ENCODE data around the gene CEP128. TPM values are rescaled to one million over a fixed set of nuclear protein-coding genes. Genes with fewer than 3 reads are reported as not detected.

CEP128 gene
- total RNA-seq, 4 donors from 2014 or later: 1.3 to 29.8 (median 11.9) TPM

DNA sequence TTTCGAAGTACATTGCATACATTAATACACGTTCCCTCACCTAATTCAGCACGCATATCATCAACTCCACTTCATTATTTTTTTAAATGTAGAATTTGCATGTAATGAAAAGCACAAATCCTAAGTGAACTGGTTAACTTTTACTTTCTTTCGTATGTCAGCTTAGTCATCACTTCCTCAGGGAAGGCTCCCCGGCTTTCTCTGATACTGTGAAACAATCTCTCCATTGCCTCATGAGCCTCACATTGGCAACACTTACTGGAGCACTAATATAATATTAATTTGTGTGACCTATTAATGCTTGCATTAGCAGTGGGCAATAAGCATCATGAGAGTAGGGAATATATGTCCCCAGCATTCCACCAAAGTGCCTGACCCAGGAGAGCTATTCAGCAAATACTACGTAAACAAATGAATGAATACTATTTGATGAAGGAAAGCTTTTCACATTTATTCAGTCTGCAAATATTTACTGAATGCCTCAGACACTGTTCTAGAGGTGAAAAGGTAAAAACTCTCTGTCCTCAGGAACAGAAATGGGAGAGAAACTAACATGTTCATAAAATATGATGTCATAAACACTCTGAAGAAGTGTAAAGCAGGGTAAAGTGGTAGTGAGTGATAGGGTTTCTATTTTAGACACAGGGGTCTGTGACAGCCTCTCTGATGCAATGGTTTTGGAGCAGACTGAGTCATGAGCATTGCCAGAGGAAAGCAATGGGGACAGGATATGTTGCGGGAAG is 402.7 kb downstream of the CEP128 start:
- no peak overlapping the region for H3K4me3 ChIP-seq
- H3K9me3 ChIP-seq: no peaks in the 10 kb centered on the region
- no peak for DNase-seq
- no peaks in the 10 kb centered on the region for H3K4me1 ChIP-seq
- no peaks in the 10 kb centered on the region for H3K36me3 ChIP-seq
- TF ChIP-seq, protein P1, sequence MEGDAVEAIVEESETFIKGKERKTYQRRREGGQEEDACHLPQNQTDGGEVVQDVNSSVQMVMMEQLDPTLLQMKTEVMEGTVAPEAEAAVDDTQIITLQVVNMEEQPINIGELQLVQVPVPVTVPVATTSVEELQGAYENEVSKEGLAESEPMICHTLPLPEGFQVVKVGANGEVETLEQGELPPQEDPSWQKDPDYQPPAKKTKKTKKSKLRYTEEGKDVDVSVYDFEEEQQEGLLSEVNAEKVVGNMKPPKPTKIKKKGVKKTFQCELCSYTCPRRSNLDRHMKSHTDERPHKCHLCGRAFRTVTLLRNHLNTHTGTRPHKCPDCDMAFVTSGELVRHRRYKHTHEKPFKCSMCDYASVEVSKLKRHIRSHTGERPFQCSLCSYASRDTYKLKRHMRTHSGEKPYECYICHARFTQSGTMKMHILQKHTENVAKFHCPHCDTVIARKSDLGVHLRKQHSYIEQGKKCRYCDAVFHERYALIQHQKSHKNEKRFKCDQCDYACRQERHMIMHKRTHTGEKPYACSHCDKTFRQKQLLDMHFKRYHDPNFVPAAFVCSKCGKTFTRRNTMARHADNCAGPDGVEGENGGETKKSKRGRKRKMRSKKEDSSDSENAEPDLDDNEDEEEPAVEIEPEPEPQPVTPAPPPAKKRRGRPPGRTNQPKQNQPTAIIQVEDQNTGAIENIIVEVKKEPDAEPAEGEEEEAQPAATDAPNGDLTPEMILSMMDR (IDR thresholded peaks at IDR 0.05): no peak
- no peak for TF ChIP-seq POLR2A (IDR thresholded peaks at IDR 0.05)
- H3K27ac ChIP-seq: no peak overlapping the region
- no peaks in the 10 kb centered on the region for H3K27me3 ChIP-seq
- intact Hi-C loops (cut with DNase I; ENCODE audit: low total_unique reads): no loop called here

DNA sequence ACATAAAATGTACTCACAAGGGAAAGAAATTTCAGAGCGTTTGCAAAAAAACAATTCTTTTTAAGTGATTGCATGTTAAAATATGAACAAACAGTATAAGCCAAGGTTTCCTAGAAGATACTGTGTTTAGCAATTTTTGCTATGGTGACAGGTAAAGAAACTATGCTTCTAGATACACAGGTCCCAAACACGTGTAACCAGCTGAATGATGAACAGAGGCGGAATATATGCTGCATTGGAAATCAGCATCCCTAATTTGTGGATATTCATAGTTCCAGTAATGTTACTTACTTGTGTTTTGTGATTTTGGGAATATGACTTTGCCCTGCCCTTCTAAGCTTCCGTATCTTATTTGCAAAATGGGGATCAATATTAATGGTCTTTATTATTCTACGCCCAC is 403.9 kb downstream of the CEP128 start:
- Histone ChIP-seq H3K4me3 (no peak overlapping the region), H3K4me1 (no peaks in the 10 kb centered on the region), H3K27me3 (no peaks in the 10 kb centered on the region), H3K27ac (no peak overlapping the region), H3K36me3 (no peaks in the 10 kb centered on the region), H3K9me3 (no peaks in the 10 kb centered on the region)
- TF ChIP-seq, protein P1 (IDR thresholded peaks at IDR 0.05): no peak
- TF ChIP-seq POLR2A (IDR thresholded peaks at IDR 0.05): no peak
- intact Hi-C loops (cut with DNase I; ENCODE audit: low total_unique reads): no loop called here
- DNase-seq: no peak

DNA sequence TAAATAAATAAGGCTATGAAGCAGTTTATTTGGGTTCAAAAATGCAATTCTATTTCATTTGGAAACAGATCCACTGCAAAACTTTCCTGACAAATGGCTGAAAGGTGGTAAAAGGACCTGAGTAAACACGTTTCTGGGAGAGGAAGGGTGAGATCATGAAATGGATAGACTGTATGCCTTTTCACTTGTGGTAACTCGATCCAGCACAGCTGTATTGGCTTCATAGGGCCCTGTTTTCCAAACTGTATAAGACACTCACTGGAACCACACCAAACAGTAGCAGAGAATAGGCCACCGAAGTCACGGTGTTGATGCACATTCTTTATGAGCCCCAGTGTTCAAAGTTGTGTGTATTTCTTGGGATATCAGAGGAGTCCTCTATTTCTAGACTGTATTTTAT is 405.1 kb downstream of the CEP128 start:
- intact Hi-C loops (cut with DNase I; ENCODE audit: low total_unique reads): no loop called here
- no peaks in the 10 kb centered on the region for H3K9me3 ChIP-seq
- H3K4me3 ChIP-seq: no peak overlapping the region
- no peaks in the 10 kb centered on the region for H3K36me3 ChIP-seq
- H3K27ac ChIP-seq: no peak overlapping the region
- TF ChIP-seq POLR2A (IDR thresholded peaks at IDR 0.05): no peak
- TF ChIP-seq, protein P1 (IDR thresholded peaks at IDR 0.05): no peak
- no peaks in the 10 kb centered on the region for H3K27me3 ChIP-seq
- DNase-seq: no peak
- H3K4me1 ChIP-seq: no peaks in the 10 kb centered on the region

DNA sequence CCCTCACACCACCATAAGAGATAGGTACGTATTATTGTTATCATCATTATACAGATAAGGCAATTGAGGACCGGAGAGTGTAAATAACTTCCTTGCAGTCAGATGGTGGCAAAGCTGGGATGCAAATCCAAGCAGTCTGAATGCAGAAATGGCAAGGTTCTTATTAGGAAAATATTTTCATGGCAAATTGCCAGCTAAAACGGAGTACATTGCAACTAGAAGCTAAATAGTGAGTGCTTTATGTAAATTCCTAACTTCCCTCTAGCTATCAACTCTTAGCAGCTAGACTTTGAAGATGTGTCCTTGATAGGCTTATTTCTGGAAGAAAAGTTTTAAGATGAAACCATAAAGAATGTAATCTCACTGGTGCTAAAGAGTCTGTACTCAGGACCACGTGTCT is 406.4 kb downstream of the CEP128 start:
- Histone ChIP-seq H3K27me3 (no peaks in the 10 kb centered on the region), H3K27ac (no peak overlapping the region), H3K9me3 (no peaks in the 10 kb centered on the region), H3K4me1 (no peaks in the 10 kb centered on the region), H3K4me3 (no peak overlapping the region), H3K36me3 (no peaks in the 10 kb centered on the region)
- no peak for TF ChIP-seq POLR2A (IDR thresholded peaks at IDR 0.05)
- TF ChIP-seq, protein P1 (IDR thresholded peaks at IDR 0.05): no peak
- DNase-seq: no peak
- intact Hi-C loops (cut with DNase I; ENCODE audit: low total_unique reads): no loop called here

DNA sequence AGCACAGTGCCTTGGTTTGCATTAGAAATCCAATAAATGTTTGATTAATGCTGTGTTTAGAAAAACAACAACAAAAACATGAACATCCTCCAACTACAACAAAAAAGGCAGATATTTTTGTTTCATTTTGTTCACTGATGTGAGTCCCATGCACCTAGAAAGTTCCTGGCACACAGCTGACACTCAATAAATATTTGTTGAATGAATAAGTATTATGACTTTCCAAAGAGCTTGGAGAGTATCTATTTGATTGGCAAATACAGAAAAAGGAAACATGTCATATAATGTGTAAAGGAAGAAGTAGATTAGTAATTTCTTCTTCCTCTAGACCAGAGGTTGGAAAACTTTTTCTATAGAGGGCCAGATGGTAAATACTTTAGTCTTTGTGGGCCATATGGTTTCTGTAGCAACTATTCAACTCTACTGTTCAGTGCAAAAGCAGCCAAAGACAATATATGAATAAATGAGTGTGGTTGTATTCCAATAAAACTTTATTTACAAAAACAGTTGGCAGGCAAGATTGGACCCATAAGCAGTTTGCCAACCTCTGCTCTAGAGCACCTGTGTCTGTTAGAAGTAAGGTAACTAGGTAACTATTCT is 417.9 kb downstream of the CEP128 start:
- Histone ChIP-seq H3K36me3 (no peaks in the 10 kb centered on the region), H3K4me1 (no peaks in the 10 kb centered on the region), H3K9me3 (no peaks in the 10 kb centered on the region), H3K4me3 (no peak overlapping the region), H3K27me3 (no peaks in the 10 kb centered on the region), H3K27ac (no peak overlapping the region)
- intact Hi-C loops (cut with DNase I; ENCODE audit: low total_unique reads): no loop called here
- no peak for DNase-seq
- TF ChIP-seq POLR2A (IDR thresholded peaks at IDR 0.05): no peak

All from uterus (tissue), 4 donors.